GM12892 (cell line): ENCODE measurements around the gene RAB11B.

Source experiments
- POLR2A ChIP-seq: IDR thresholded peaks from 2 replicates; pipeline ENCODE4 v1.6.1; 2011; ENCODE audit warnings: low read depth, low read length, control low read depth
- POLR2AphosphoS5 ChIP-seq: IDR thresholded peaks from 2 replicates; pipeline ENCODE4 v1.6.1; 2011; ENCODE audit warnings: low read depth, low read length, control low read depth

DNA sequence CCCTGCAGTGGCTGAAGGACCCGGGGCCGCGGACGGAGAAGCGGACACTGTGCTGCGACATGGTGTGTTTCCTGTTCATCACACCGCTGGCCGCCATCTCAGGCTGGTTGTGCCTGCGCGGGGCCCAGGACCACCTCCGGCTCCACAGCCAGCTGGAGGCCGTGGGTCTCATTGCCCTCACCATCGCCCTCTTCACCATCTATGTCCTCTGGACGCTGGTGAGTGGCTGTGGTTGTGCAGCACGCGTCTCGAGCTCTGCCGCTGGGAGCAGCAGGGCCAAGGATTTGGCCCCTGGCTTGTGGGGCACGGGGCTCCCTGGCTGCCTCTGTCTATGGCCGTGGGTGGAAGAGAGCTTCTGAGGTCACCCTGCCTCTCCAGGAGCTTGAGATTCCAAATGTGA is 40.5 kb downstream of the RAB11B start:
- TF ChIP-seq POLR2A (no peak), POLR2AphosphoS5 (no peak)
